NCI-H526 (cell line): ENCODE results near the gene MAML3.
"Not testable (repeated sequence)": the region's sequence is repeated elsewhere in the genome, so short reads cannot be mapped to it uniquely, and the experiment has no call there.

Experiments used
- DNase-seq, 2 experiments: peaks; one replicate each; lab custom pipeline; 2025; lab: John Stamatoyannopoulos, UW

The MAML3 gene

DNA sequence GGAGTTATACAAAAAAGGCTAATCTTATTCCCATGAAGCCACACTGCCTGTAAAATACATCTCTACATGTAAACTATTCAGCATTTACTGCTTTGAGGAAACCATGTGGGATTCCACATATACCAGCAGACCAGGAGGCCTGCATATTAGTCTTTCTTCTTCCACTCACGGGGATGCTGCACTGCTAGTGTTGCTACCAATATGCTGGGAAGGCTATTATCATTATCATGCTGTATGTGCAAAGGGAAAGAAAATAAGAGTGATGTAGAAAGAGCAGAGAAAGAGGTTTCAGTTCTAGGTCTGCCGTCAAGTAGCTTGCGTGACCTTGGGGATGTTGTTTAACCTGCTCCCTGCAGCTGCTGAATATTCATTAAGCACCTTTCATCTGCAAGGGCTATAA lies 427.4 kb downstream of the MAML3 start:
- peak in 1 of 2 experiments; percentile 13 for DNase-seq

DNA sequence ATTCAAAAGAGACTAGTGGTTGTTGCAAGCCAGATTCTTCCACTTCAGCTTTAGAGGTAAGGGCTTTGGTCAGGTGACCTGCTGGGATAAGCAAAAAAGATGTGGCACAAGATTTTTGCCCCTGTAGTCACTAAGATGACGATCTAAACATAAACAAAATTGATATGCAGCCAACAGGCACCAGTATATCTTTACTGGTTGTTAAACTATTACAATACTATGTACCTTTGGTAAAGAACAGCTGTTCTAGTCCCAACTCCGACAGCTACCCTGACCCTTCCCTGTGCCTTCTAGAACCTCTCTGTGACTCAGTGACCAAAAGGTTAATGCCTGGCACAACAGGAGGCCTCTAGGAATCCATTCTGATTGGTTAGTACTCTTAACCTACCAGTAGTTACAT lies 428.7 kb downstream of the MAML3 start:
- DNase-seq: no peak

DNA sequence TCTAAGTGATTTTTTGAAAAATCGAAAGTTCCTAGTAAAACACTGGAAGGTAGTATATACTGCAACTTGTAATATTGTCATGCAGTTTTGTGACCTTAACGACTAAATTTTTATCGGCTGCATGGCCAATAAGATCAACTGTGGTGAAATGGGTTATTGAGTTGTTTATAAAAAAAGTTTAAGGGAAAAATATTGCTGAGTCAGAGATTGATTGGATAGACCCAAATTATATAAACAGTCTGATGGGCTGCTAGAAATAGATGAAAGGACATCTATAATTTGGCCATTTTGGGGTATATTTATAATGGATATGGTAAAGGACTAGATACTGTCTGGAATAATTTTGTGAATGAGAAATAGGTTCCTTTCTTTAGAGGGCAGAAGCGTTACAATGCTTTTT lies 432.2 kb downstream of the MAML3 start:
- DNase-seq: no peak

DNA sequence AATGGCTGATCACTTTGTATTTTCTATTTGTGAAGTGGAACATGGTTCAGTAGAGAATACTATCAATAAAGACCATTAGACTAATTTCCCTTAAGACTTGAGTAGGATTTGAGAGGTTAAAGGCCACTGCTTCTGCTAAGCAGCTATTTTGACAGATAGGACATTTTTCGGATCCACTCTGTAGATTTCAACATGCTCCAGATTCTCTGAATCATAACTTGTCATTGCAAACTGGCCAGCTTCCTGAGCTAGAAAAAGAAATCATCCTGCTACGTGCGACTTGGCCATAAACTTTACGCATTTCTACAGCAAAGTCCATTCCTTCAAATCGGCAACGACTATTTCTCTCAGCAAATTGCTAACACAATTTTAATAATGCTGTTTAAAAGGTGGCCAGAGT lies 433.2 kb downstream of the MAML3 start:
- no peak for DNase-seq

DNA sequence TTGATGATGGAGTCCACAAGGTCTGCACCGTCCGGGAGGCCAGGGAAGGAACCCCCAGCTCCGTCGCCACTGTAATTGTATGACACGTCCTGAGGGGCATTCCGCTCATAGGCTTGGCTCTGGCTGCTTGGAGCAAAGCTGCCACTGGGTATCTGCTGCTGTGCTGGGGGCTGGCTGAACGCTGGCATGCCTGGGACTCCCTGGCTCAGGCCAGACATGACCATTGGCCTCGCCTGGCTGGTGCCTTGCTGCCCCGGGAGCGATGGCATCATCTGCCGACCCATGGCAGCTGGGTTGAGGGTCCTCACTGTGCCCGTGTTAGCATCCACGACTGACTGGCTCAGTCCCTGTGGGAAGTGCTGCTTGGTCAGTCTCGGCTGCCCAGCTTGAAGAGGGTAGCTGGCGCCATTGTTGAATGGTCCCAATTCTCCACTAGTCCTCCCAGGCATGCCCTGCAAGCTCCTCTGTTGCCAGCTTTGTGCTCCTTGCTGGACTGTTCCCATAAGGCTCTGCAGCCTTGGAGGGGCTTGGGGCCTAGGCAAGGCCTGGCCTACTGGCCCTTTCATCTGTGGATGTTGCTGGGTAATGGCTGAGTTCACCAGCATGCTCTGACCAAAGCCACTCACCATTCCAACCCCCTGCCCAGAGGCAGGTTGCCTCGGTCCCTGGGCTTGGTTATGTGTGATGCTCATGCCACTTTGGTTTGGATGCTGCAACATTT lies 434.4 kb downstream of the MAML3 start:
- no peak for DNase-seq

DNA sequence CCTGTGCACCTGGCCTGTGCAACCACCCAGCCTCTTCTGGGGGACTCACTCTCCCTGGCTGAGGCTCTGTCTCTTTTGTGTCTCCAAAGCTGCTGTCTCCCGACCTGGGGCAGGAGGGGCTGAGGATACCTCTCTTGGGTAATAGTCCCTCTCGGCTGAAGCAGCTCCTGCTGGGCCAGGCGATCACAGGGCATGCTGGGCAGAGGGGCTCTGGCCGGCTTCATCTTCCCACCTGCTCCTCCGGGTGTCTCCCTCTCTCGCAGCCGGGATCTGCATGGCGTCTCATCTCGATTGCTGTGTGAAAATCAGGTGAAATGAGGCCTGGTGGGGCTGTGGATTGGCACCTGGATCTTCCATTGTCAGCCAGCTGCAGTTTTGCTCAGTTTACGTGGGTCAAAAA lies 435.2 kb downstream of the MAML3 start:
- no peak for DNase-seq

DNA sequence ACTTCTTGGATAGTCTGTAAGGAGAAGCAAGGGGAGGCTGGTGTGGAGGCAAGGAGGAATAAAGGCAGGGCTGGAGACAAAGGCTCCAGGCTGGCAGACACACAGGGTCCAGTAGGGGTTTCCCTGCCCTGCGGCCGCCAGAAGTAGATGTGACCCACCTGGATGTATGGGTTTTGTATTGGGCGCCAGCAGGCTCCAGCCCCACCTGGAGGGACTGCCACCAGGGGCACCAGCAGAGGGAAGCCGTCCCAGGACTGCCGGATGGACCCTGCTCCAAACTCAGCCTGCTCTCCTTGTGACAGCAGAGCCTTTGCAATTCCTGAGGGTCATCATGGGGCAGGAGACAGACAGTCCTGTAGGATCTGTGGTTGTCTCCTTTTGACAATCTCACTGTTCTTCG lies 435.6 kb downstream of the MAML3 start:
- no peak for DNase-seq

DNA sequence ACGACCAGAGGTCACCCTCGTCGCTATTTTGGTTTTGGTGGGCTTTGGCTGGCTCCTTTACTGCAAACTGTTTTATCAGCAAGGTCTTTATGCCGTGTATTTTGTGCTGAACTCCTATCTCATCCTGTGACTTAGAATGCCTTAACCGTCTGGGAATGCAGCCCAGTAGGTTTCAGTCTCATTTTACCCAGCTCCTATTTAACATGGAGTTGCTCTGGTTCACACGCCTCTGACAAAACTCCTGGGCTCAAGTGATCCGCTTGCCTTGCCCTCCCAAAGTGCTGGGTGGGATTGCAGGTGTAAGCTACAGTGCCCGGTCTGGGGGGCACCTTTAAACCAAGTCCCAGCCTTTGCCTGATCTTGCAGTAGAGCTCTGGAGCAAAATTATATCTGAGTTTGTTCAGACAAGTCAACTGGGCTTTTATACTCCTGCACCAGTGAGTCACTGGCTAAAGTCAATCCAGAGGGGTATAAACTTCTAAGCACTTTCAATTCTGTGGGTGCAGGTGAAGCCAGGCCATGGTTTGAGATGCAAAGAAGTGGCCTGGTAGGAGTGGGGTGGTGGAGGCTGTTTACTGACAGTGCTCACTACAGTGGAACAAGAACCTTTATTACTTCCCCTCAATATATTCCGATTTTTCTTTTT lies 438.1 kb downstream of the MAML3 start:
- DNase-seq: no peak

DNA sequence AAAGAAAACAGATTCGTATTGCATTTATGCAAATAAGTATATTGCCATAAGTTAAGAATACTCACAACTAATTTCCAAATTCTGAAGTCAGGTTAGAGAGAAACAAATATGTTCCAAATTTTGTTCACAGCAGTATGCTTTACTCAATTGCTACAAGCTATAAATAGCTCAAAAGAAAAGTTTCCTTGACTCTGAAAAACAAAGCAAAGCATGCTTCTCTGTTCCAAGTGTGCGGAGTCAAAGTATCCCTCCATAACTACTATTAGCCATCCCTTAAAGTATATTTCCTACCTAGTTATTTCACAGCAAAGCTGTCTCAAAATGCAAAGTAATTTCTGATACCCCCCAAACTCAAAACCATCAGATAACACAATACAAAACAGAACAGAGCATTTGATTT lies 441.1 kb downstream of the MAML3 start:
- DNase-seq: no peak

DNA sequence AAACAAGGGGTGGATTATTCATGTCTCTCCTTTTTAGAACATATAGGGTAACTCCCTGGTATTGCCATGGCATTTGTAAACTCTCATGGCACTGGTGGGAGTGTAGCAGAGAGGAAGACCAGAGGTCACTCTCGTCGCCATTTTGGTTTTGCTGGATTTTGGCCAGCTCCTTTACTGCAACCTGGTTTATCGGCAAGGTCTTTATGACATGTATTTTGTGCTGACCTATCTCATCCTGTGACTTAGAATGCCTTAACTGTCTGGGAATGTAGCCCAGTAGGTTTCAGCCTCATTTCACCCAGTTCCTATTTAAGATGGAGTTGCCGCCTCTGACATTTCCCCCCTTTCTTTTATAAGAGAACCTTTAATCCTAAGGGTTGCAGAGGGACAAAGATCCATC lies 442.5 kb downstream of the MAML3 start:
- DNase-seq: no peak

DNA sequence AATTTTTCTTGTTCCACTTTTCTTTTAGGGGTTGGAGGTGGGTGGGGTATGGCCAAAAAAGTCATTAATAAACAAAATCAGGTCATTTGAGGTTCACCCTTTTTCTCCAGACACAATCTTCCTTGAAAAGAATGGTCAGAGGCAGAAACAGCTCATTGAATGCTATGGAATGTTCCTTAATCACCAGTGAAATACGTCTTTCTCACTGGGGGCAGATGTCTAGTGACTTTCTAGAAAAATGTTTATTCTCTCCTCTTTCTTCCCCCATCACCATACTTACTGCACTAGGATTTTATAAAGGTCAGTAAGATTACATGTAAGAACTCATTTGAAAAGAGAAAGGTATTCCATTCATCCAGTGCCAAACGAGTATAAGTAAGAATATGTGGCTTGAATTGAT lies 443.9 kb downstream of the MAML3 start:
- DNase-seq: no peak

DNA sequence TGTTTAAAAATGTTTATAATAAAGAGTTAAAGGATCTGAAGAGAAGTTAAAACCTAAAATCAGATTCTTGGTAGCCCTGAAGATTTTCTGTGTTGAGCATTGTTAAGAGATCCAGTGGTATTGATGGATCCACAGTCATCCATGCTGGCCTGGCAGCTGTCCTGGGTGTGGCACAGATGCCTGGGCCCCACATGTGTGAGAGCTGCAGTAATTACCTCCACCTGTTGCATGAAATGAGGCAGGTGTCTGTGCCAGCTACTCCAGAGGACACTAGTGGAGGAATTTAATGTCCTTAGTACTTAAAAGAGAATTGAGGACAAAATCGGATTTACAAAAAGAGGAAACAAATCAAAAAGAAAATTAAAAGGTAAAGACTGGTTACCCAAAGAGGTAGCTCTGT lies 444.3 kb downstream of the MAML3 start:
- no peak for DNase-seq

DNA sequence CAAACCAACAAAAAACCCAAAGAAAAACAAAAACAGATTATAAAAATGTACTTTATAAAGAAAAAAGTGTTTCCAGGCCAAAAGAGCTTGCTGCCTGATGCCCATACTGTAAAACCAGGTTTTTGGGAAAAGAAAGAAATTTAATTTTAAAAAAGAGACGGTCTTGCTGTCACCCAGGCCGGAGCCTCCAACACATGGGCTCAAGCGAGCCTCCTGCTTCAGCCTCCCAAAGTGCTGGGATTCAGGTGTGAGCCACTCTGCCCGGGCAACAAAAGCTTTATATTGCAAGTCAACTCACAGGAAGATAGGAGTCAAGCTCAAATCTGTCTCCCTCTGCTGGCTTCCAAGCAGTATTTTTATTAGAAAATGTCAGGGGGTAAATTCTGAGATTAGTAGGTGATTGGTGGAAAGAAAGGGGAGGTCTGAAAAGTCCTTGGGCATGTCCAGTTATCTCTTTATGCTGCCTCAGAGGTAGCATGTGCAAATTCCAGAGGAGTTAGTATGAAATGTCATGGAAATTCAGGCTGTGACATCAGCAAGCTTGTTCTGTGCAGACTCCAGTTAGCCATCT lies 449.0 kb downstream of the MAML3 start:
- no peak for DNase-seq

DNA sequence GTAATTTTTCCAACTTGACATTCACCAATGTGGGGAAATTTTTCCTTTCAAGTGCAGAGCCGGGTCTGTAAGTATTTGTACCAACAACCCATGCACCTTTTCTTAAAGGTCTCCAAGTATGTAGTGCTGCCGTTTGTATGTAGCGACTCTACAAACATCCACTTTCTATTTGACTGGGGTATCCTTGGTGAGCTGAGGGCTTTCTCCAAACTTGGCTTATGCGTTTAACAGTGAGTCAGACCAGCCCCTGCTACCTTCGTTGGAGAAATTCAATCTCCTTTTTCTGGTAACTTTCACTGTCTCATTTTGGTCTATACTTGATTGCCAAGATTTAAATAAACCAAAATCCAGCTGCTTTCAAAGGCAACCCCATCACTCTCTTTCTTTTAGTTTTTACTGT lies 453.4 kb downstream of the MAML3 start:
- DNase-seq: no peak

DNA sequence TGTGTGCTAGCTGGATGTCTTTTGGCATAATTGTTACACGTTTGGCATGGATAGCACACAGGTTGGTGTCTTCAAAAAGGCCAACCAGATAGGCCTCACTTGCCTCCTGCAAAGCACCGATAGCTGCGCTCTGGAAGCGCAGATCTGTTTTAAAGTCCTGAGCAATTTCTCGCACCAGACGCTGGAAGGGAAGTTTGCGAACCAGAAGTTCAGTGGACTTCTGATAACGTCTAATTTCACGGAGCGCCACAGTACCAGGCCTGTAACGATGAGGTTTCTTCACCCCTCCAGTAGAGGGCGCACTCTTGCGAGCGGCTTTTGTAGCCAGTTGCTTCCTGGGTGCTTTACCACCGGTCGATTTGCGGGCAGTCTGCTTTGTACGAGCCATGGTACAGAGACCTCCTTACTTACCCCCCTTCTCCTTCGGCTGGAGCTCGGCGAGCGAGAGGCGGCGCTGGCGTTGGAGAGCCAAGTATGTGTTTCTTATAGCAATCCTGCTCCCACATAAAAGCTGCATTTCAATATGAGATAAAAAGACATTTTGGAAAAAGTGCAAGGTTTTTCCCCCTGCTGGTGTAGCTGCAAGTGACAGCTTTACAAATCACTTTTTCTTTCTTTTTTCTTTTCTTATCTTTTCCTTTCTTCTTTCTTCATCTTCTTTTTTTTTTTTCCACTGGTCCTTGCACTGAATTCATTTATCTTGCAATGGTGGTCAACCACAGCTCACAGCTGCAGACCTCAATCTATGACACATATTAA lies 455.6 kb downstream of the MAML3 start:
- not testable (repeated sequence) for DNase-seq

DNA sequence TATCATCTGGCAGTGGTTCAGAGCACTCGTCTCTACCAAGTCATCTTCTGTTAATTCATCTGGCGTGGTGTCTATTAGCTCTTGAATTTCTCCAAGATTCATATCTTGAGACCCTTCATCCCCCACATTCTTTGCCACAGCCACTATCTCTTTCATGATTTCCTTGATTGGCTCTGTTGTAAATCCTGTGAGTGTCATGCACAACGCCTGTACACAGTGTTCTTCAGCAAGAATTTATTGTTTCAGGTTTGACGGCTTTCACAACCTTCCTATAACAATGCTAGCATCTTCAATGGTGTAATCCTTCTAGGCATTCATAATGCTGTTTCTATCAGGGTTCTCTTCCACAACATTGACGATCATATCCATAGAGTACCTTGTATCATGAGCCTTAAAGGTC lies 457.5 kb downstream of the MAML3 start:
- no peak for DNase-seq

DNA sequence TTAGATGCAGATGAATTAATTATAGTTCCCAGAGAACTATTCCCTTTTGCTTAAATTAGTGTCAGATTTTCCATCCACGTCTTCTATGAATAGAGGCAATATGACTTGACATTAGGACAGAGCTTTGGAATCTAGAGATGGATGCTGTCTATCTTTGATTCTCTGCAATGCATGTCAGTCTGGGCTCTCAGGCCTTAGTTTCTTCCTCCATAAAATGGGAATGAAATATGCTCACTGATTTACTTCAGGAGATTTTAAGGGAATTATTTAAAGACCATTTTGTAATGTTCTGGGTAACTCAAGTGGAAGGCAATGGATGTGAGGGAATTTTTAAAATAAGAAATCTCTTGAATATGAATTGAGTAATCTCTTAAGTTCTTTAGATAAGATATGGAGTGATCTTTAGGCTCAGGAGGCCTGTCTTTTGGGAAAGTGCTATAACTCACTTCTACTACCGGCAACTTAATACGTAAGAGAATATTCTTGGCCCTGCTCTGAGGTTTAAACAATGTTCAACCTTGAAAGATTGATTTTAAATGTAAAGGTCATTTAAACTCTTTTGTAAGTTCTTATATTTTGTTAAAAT lies 459.4 kb downstream of the MAML3 start:
- DNase-seq: no peak

DNA sequence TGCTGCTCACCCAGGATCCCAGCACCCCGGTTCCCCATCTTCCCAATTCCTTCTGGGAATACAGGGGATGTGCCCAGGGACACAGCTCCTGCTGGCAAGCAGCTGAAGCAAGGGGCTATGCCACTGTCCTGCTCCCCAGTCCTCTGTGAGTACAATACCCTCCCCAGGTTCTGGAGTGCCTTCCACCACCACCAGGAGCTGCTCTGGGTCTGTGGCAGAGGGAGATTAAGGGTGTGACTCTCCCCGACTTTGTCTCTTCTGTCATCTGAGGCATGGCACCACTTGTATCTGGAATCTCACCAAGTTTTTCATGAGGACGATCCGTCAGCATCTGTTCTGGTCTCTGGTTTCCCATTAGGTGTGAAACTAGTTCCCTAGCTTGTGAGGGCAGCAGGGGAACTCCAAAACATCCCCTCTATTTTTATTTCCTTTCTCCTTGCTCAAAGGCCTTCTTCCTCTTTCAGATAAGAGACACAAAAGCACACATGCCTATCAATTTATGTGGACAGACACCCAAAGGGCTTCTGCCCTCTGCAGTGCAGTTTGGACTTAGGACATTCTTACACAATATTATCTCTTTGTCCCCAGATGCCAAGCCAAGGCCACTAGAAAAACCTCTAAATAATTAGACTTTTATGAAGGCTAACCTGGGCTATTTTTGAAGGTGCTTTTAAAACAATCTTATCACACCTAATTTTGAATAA lies 461.5 kb downstream of the MAML3 start:
- DNase-seq: no peak

DNA sequence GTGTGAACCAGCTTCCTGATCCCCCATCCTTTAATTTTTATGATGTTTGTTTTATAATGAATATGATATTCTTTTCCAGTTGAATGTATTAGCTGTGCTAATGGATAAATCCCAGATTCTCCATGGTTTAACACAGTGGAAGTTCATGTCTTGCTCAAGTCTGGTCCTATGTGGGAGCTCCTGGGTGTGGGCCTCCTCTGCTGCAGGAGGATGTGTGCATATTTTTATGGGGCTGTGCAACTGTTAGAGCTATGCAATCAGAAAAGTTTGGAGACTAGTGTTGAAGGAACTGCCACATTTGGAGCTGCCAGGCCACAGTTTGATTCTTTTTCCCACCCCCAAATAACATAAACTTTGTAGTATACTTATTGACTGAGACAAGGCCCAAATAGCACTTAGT lies 463.6 kb downstream of the MAML3 start:
- DNase-seq: no peak

DNA sequence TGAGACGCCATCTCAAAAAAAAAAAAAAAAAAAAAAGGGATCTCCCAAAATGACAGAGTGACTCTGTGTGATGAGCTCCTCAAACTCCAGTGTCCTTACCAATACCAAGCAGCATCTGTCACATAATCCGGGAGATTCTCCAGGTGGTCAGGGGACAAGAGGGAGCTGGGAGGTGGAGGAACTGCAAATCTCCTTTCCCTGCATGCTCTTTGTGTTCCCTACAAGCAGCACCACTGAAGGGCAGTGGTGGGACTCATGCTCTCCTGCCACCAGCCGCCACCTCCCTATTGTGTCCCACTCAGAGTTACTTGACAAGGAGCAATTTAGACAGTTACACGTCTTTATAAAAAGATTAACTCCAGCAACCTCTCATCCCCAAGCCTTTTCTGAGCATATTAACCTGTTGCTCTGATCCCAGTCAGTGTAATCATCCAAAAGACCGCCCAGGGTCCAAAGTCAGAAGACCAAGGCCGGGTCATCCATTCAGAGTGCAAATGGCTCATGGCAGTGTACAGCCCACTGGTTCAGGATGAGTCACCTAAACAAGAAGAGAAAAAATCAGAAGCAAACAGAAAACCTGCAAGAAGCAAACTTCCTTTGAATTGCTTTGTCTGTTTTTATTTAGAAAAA lies 464.8 kb downstream of the MAML3 start:
- no peak for DNase-seq

DNA sequence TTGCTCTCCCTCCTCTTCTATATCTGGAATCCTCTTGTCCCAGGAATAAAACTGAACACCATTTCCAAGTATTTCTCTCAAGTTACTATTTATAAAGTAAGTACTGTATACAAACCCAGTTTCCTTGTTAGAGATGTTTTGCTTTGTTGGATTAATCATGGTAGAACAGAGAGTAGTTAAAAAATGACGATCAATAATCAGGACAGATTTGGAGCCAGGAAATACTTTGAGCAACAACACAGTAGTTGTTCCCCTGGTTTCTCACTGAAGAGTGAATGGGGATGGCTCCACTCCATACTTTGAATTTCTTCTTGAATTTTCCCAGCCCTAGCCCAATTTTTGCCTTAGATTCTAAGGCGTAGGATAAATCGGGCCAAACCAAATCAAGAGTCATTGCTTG lies 467.0 kb downstream of the MAML3 start:
- DNase-seq: no peak
